ENCODE data around the gene CCDC102B. TPM values are rescaled to one million over a fixed set of nuclear protein-coding genes. Genes with fewer than 3 reads are reported as not detected.

The CCDC102B gene
- total and polyA plus RNA-seq, 2 of the 8 experiments (the other 6 are each of a cell fraction or from before 2014, with no cell fraction given) = 0.80 to 1.1 TPM

GRCh38 chr18:69064063-69064462 is 266.2 kb downstream of the CCDC102B start:
- Histone ChIP-seq H3K79me1 (ENCODE audit: low read depth, low read length) (no peaks in the 10 kb centered on the region), H2BK20ac (ENCODE audit: low read length) (no peak overlapping the region), H2BK5ac (ENCODE audit: low read depth, low read length) (no peak overlapping the region), H3K9me3 (ENCODE audit: insufficient read depth in 2 of 2, low read depth in 1 of 2, low read length in 1 of 2) (no peaks in the 10 kb centered on the region), H3K4me3 (ENCODE audit: extremely low read depth in 1 of 4, insufficient read depth in 2 of 4, low read depth in 3 of 4, low read length in 4 of 4) (no peak overlapping the region), H2AK5ac (ENCODE audit: low read depth, low read length) (no peak overlapping the region), H3K14ac (ENCODE audit: insufficient read length) (no peak overlapping the region), H3K27ac (ENCODE audit: low read depth, low read length) (no peak overlapping the region), H2AFZ (ENCODE audit: low read length) (no peak overlapping the region), H4K8ac (ENCODE audit: extremely low read depth, insufficient read depth, low read length) (no peak overlapping the region), H3K18ac (ENCODE audit: extremely low read depth, low read length) (no peak overlapping the region), H4K5ac (ENCODE audit: insufficient read length, low read depth, low read length) (no peak overlapping the region), H3K79me2 (ENCODE audit: control insufficient read depth in 1 of 2, insufficient read depth in 2 of 2, low read length in 2 of 2) (no peaks in the 10 kb centered on the region), H2BK120ac (replicated peaks; ENCODE audit: low read depth, low read length) (no peak overlapping the region), H3K4ac (replicated peaks; ENCODE audit: insufficient read length, low read depth, low read length) (no peak overlapping the region), H3K4me2 (ENCODE audit: insufficient read depth in 1 of 2, low read depth in 2 of 2, low read length in 2 of 2) (no peak overlapping the region), H4K91ac (replicated peaks; ENCODE audit: insufficient read length, low read length) (no peak overlapping the region), H4K20me1 (replicated peaks in 1 of 2; ENCODE audit: control insufficient read depth in 1 of 2, insufficient read depth in 2 of 2, low read length in 2 of 2) (no peaks in the 10 kb centered on the region), H3K56ac (replicated peaks; ENCODE audit: insufficient read length, low read depth, low read length) (no peak overlapping the region), H3K23ac (ENCODE audit: insufficient read length) (no peak overlapping the region), H3K4me1 (replicated peaks in 1 of 4; ENCODE audit: control insufficient read depth in 3 of 4, insufficient read depth in 4 of 4, low read length in 3 of 4) (no peaks in the 10 kb centered on the region), H2BK15ac (ENCODE audit: low read length) (no peak overlapping the region), H3K36me3 (ENCODE audit: control insufficient read depth in 2 of 4, insufficient read depth in 4 of 4, low read length in 3 of 4) (no peaks in the 10 kb centered on the region), H3K9ac (replicated peaks in 1 of 4; ENCODE audit: extremely low read depth in 1 of 4, low read depth in 3 of 4, low read length in 3 of 4) (no peak overlapping the region), H2BK12ac (ENCODE audit: low read depth, low read length) (no peak overlapping the region), H3K27me3 (replicated peaks in 1 of 4; ENCODE audit: control insufficient read depth in 3 of 4, extremely low read depth in 1 of 4, insufficient read depth in 3 of 4, low read length in 3 of 4) (no peaks in the 10 kb centered on the region), H3K23me2 (ENCODE audit: low read depth, low read length) (no peaks in the 10 kb centered on the region)
- TF ChIP-seq PHF8 (conservative IDR thresholded peaks at IDR 0.05; ENCODE audit: low read depth, low read length) (no peak), GABPA (IDR thresholded peaks at IDR 0.05; ENCODE audit: borderline replicate concordance, insufficient read depth, low read length) (no peak), SUZ12 (IDR thresholded peaks at IDR 0.05; ENCODE audit: low read length) (no peak), RAD21 (IDR thresholded peaks at IDR 0.05 in 1 of 2, conservative IDR thresholded peaks at IDR 0.05 in 1 of 2; ENCODE audit: low read depth in 2 of 2, low read length in 2 of 2) (no peak), E2F6 (IDR thresholded peaks at IDR 0.05) (no peak), NANOG (IDR thresholded peaks at IDR 0.05; ENCODE audit: insufficient read depth, low read depth, low read length, poor library complexity, severe bottlenecking) (no peak), SP2 (IDR thresholded peaks at IDR 0.05; ENCODE audit: low read length) (no peak), POLR2A (IDR thresholded peaks at IDR 0.05; ENCODE audit: control extremely low read depth in 1 of 2, low read depth in 2 of 2, low read length in 2 of 2) (no peak), POU5F1 (IDR thresholded peaks at IDR 0.05; ENCODE audit: low read depth, low read length) (no peak), YY1 (IDR thresholded peaks at IDR 0.05; ENCODE audit: low read depth, low read length) (no peak), CREB1 (IDR thresholded peaks at IDR 0.05) (no peak), SP4 (IDR thresholded peaks at IDR 0.05; ENCODE audit: low read length) (no peak), CHD2 (IDR thresholded peaks at IDR 0.05; ENCODE audit: low read length) (no peak)
- FAIRE-seq (no peak), DNase-seq (ENCODE audit: low read depth in 1 of 2, low spot score in 2 of 2) (no peak)
- ChIA-PET POLR2A (ENCODE audit: partially characterized antibody) (no interaction called here), CTCF (ENCODE audit: partially characterized antibody) (no interaction called here)
- WGBS, 2 experiments (ENCODE audit: extremely low coverage in 1 of 2, insufficient coverage in 1 of 2, insufficient read length in 1 of 2, insufficient replicate concordance in 2 of 2, low coverage in 1 of 2, low lambda C conversion rate in 2 of 2, missing lambda C conversion rate in 1 of 2) = 69% methylated on average over 4 of the region's 4 CpGs; no CpG with 5 or more reads in 1 of the 2 experiments
